ENCODE results near the gene MYRIP.
"Not testable (repeated sequence)": the region's sequence is repeated elsewhere in the genome, so short reads cannot be mapped to it uniquely, and the experiment has no call there.

Gene MYRIP

GRCh38 chr3:40120806-40121205 lies 311.4 kb downstream of the MYRIP start:
- H3K4me3 ChIP-seq (replicated peaks in 1 of 2; ENCODE audit: low read depth in 2 of 2, low read length in 2 of 2) = no peak overlapping the region
- TF ChIP-seq CTCF (IDR thresholded peaks at IDR 0.05; ENCODE audit: low read depth, low read length) = no peak
- peak; percentile 59 to 67 for DNase-seq (ENCODE audit: low read depth in 2 of 2)

- DNase-seq (ENCODE audit: low read depth in 2 of 2) = no peak
- H3K4me3 ChIP-seq (replicated peaks in 1 of 2; ENCODE audit: low read depth in 2 of 2, low read length in 2 of 2) = no peak overlapping the region
- TF ChIP-seq CTCF (IDR thresholded peaks at IDR 0.05; ENCODE audit: low read depth, low read length) = no peak
These were observed 315.5 kb downstream of the MYRIP start for GRCh38 chr3:40124918-40125317.

- no peak overlapping the region for H3K4me3 ChIP-seq (replicated peaks in 1 of 2; ENCODE audit: low read depth in 2 of 2, low read length in 2 of 2)
- no peak for TF ChIP-seq CTCF (IDR thresholded peaks at IDR 0.05; ENCODE audit: low read depth, low read length)
- DNase-seq (ENCODE audit: low read depth in 2 of 2) = no peak
These were observed 318.8 kb downstream of the MYRIP start for GRCh38 chr3:40128166-40128565.

GRCh38 chr3:40129510-40129909 lies 320.1 kb downstream of the MYRIP start:
- TF ChIP-seq CTCF (IDR thresholded peaks at IDR 0.05; ENCODE audit: low read depth, low read length) = no peak
- no peak for DNase-seq (ENCODE audit: low read depth in 2 of 2)
- H3K4me3 ChIP-seq (replicated peaks in 1 of 2; ENCODE audit: low read depth in 2 of 2, low read length in 2 of 2) = no peak overlapping the region

GRCh38 chr3:40129981-40130380 lies 320.6 kb downstream of the MYRIP start:
- TF ChIP-seq CTCF (IDR thresholded peaks at IDR 0.05; ENCODE audit: low read depth, low read length) = no peak
- no peak for DNase-seq (ENCODE audit: low read depth in 2 of 2)
- H3K4me3 ChIP-seq (replicated peaks in 1 of 2; ENCODE audit: low read depth in 2 of 2, low read length in 2 of 2) = no peak overlapping the region

GRCh38 chr3:40130721-40131120 lies 321.3 kb downstream of the MYRIP start:
- no peak overlapping the region for H3K4me3 ChIP-seq (replicated peaks in 1 of 2; ENCODE audit: low read depth in 2 of 2, low read length in 2 of 2)
- DNase-seq (ENCODE audit: low read depth in 2 of 2) = peak in 1 of 2 donors; percentile 18
- TF ChIP-seq CTCF (IDR thresholded peaks at IDR 0.05; ENCODE audit: low read depth, low read length) = no peak

- DNase-seq (ENCODE audit: low read depth in 2 of 2); H3K4me3 ChIP-seq (replicated peaks in 1 of 2; ENCODE audit: low read depth in 2 of 2, low read length in 2 of 2): not testable (repeated sequence)
These were observed 324.6 kb downstream of the MYRIP start for GRCh38 chr3:40133886-40134575.

Measured in cardiac fibroblast (primary cell).